G401.6 (cell line): ENCODE measurements around the gene NOS1AP.
A peak's percentile ranks its signal among the peaks of the same experiment; 100 is the strongest.

Source experiments
- FAIRE-seq: peaks from 2 replicates; lab custom pipeline; 2012; peaks lifted over from hg19 to GRCh38; lab: Jason Lieb, UNC

NOS1AP gene

DNA sequence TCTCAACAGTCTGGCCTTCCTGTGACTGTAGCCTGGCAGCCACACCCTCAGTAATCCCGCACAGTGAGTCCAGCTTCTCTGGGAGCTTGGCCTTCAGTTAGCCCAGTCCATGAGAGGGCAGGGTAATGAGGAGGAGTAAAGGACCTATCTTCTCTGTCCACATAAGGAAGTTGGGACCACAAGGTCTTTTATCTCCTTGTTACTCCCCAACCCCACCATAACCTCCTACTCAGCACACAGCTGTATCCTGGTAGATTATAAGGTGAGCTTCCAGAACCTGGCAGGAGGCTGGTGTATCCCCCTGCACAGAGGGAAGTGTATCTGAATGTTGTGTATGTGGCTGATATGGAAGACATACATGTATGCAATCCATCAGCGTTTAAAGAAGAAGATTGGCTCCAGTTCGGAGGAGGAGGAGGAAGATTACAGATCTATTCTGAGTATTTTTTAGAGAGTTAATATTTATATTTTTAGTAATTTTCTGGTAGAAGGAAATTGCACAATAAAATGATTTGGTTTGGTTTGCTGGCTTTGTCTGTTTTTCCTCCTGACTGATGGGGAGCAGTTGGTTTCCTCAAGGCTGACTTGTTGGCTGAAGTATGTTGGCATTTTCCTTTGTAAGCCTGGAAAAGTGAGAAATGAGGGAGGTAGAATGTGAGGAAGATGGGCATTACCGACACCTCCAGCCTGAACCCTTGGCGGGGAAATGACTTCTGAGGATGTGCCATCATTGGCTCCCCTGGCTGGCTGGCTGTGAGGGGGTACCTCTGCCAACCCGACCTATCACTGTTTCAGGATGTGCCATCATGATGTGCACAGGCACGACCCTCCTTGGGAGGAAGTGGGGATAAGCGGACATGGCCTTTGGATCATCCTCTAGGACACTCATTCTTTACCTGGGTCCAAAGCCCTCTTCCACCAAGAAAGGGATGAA lies 317.1 kb downstream of the NOS1AP start:
- FAIRE-seq, result no peak

DNA sequence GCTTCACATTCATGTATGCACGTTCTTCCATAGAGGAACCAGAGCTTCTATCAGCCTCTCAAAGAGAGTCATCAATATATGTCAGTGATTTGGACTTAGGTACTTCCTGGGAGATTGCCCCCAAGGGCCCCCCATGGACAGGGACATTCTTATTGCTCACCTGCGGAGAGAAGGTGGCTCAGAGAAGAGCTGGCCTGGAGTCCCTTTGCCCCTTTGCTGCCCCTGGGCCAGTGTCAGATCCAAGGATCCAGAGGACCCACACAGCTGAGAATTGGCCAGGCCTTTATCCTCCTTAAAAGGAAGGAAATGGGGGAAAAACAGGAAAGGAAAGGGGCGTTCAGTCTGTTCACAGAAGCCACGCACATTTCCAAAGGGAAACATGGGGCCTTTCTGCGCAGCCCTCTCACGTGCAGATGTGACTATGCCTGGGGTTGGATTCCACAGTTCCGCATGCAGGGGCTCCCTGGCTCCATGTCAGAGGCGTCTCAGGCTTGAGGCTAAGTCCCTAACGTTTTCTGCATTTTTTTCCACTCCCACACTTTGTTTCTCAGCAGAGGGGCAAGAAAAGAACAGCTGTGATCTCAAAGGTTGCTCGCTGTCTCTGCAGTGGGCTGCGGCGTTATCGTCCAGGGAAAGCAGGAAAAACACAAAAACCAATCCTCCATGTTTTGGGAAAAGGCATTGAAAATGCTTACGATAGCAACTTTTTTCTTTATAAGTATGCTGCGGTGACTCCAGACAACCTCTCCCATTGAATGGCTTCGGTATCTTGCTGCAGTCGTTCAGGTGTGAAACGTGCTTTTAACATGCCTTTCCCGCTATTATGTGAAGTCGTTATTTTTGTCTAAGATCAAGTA lies 318.0 kb downstream of the NOS1AP start:
- FAIRE-seq, result no peak

DNA sequence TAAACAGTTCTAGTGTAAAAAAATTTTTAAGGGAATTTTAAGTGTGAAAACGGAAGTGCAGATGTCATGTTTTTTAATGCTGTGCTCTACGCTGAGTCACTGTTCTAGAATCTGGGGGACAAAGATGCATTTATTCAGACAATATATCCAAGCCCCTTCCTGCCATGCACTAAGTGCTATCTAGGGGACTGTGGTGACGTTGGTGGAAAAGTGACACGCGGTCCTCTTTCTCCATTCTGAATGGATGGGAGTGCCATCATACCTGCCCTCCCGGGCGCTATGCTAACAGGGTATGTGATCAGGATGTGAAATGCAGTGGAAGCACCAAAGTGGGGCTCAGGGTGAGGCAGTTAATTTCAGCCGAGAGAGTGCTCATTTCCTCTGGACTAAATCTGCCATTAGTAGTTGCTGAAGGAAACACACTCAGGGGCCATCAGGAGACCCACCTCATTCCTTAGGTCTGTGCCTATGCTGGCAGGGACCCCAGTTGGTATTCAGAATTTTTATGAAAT lies 318.6 kb downstream of the NOS1AP start:
- FAIRE-seq, result no peak

DNA sequence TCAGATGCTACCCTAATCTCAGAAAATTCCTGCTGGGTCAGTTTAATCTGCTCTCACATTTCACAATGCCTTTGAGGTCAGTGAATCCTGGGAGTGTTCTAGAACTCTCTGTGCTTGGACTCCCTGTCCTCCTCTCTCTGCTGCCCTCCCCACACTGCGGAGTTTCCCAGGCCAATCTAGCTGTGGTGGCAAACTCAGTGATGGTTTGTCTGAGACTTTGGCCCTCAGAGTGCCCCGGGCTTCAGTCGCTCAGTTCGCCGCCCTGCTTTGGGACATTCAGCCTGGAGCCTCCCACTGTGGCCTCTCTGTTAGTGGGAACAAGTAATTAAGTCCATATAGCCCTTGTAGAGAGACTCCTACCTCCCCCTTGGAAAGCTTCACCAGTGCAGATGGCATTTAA lies 319.1 kb downstream of the NOS1AP start:
- no peak for FAIRE-seq

DNA sequence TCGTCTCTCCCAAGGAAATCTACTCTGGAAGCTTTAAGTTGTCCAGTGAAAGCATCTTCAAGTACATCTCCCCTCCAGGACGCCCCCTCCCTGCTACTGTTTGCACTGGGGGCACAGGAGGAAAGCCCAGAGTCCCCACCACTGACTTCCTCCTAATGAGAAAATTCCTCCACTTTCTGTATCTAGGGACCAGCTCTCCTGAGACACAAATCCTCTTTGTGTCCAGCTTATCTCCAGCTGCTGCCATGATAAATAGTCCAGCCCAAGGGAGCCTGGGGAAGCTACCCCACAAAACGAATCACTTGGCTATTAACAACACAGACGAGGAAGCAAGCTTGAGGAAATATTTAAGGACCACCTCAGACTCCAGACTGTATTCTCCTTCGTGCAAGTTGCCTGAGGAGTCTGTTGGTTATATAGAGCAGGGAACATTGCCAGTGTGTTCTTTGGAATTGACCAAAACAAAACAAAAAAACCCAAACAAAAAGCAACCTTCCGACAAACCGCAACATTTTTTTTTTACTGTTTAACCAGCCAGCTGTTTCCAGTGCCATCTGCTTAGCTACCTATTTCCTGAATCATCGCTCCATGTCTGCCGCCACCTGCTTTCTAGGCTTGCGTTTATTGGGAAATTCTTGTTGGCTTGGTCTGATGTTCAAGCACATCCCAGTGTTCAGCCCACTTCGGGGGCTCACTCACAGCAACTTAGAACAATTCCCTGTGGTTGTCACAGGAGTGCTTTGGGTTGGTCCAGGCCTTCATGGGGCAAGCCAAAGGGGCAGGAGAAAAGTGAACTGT lies 319.7 kb downstream of the NOS1AP start:
- FAIRE-seq, result no peak

DNA sequence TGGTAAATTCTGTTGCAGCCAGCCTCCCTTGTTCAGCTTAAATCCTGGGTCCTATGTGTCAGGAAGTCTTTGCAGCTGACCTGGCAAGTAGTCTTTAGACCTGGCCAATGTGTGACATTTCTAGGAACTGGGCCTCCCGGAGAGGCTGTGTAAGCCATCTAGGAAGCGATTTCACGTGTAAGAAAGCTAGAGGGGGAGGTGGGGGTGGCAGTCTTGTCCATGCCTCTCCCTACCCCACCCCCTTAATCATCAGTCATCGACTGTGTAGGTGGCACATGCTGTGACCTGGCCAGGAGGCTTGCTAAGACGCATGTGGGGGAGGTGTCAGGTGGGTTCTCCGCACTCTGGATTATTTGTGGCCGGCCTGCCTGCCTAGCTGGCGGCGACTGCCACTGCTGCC lies 320.5 kb downstream of the NOS1AP start:
- FAIRE-seq, result no peak

DNA sequence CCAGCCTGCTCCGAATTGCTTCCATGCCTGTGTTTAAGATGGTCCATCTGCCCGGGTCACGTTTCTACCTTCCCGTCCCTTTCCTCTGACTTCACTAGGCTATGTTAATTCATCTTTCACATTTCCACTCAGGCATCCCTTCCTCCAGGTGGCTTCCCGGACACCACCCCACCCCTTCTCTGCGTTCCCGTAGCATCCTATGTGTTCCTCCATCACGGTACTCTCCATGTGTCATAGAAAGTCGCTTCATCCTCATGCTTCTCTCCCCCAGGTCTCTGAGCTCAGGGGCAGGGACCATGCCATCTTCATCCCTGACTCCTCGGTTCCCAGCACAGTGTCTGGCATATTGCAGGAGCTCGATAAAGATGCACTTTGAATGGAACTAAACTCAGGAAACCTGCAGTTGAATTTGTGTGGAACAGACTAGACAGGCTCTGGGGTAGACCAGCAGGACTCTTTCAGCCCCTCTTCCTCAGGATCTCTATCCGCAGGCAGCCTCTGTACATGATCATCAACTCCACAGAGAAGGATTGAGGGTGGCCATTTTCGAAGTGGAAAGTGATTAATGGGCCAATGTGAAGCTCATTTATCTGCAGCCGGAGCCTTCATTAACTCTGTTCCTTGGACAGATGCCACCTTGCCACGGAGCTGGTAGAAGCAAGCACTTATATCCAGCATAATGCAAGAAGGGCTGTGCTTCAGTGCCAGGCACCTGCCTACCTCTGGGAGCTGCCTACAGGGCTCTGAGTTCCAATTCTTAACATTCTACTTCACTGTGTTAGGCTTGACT lies 321.1 kb downstream of the NOS1AP start:
- FAIRE-seq, result no peak

DNA sequence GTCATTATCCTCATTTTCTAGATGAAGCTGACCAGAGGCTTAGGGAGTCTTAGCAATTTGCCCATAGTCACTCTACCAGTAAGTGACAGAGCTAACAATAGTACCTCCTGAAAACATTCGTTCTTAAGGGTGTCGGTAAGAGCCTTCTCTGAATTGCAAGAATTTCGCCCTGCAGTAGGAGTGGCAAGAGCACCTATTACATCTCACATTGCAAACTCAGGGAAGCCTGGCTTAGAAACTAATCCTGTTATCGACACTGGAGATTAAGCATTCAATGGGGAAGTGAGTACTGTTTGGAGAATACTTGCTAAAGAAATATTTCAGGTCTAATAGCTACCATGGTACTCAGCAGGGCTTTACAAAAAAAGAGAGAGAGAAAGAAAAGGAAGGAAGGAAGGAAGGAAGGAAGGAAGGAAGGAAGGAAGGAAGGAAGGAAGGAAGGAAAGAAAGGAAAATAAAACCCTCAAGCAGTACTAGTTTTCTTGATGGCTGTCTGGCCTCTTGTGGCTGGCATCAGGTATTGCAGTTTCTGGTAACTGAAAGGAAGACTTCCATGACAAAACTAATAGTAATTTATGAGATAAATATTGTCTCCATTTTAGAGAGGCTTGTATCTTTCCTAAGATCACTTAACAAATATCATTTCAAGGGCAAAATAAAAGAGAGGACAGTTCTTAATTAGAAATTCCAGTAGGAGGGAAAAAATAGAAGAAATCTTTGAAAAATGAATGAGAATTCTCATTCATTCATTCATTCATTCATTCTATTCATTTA lies 322.5 kb downstream of the NOS1AP start:
- peak; percentile 78 for FAIRE-seq

DNA sequence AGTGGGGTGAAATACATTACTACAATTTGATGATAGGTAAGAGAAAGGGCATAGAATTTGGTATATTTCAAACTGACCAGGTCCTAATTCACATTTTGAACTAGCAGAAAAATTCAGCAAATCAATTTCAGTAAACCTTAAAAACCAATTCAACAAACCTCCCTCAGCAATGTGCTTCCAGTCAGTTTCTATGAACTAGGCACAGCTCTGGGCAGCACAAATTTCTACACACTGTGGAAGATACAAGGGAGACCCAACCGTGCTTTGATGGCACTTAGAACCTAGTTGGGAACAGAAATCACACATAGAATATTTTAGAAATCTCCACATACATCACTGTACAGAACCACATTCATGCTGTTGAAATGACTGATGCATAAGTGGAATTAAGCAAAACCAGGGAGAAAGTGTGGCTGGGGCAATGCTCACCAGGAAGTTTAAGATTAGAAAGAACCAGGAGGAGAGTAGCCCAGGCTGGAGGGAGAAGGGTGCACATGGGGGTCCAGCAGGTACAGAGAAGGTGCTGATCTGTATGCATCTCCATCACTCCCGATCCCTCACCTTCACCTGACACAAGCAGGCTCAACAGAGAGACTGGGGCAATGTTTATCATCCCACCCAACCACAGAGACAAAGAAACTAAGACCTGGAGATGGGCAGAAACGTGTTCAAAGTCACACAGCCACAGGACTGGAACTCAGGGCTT lies 326.9 kb downstream of the NOS1AP start:
- no peak for FAIRE-seq

DNA sequence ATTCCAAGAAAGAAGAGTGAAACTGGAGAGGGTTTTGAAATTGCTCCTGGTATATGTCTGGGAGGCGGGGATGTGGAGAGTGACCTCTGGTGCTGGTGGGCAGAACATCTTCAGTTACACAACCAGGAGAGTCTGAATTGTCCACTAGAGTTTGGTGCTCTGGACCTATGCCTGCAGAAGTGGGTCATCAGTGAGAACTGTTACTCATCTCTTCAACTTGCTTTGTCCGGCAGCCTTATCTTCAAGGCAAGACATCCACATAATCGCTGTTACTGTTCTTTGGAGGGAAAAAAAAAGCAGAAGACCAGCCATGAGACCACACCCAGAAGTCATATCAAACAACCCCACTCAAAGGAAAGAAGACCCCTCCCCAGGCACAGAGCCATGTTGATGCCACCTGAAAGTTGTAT lies 327.6 kb downstream of the NOS1AP start:
- no peak for FAIRE-seq

DNA sequence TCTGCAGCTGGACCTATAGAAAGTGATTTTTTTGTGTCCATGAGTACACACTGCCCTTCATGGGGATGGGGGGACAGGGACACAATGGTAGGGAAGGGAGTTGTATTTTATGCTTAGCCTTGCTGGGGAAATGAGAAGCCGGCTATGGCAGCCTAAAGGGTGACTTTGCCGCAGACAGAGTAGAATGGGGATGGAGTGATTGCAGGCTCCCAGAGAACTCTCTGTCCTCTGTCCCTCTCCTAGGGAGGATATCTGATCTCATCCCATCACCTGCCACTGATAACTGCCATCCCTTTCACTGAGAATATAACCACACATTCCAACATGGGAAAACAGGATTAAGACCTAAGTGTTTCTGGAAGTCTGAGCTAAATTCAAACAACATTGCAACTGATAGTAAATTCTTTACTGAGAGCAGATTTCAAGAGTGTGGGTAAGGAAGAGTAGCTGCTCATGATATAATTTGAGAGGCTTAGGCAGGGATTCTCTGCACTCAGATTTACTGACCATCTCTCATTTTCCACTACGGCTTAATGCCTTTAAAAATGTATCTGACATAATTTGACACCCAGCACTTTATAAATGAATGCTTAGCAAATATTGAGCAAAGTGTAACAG lies 328.6 kb downstream of the NOS1AP start:
- FAIRE-seq, result no peak

DNA sequence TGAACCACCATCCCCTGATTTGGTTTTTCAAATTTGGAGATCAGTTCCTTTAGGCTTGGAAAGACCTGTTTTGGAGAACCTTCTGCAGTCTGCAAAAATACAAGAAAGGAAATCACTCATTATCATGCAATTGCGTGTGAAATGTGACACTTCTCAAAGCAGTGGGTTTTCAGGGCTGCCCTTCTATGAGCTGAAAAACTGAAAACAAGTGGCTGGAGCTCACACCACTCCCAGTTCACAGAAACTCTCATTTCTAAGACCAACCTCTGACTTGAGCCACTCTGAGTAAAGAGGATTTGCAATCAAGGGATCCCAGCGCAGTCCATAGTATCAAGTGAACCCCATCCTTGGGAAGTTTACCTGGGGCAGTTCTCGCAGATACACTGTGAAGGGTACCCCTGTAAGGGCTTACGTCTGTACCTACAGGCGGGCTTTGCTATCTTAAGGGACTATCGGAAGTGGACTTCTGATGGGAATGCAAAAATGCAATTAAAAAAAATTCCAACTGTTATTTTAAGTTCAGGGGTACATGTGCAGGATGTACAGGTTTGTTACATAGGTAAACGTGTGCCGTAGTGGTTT lies 329.6 kb downstream of the NOS1AP start:
- no peak for FAIRE-seq

DNA sequence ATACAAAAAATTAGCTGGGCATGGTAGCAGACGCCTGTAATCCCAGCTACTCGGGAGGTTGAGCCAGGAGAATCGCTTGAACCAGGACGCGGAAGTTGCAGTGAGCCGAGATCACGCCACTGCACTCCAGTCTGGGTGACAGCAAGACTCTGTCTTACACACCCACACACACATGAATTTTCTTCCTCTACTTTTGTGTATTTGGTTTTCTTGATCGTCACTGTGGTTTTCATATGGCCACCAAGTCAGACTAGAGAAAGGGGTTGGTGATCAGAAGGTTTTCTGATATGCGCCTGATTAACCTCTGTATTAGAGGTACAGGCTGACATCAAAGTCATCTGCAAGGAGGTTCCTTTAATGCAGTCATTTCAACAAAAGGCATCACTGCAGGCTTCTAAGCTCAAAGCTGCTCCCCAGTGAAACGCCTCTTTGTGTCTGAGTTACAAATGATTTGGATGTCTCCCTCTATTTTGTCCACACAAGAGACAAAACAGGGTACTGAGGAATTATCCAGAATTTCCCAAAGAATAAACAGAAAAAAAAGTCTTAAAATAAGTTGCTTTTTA lies 331.4 kb downstream of the NOS1AP start:
- no peak for FAIRE-seq

DNA sequence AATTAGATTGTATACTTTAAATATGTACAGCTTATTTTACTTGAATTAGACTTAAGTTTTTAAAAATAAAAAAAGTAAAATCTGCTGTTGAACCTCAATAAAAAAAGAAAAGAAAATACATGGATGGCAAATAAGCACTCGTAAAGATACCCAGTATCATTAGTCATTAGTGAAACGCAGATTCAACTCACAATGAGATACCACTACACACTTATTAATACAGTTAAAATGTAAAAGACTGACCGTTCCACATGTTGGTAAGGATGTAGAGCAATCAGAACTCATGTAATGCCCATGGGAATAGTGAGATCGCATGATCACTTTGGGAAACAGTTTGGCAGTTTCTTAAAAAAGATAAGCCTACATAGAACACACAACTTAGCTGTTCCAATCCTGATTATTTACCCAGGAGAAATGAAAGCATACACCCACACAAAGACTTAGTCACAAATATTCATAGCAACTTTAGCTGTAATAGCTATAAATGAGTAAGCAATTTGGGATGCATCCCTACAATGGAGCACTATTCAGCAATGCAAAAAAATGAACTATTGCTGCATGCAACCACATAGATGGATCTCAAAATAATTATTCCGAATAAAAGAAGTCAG lies 335.2 kb downstream of the NOS1AP start:
- no peak for FAIRE-seq

DNA sequence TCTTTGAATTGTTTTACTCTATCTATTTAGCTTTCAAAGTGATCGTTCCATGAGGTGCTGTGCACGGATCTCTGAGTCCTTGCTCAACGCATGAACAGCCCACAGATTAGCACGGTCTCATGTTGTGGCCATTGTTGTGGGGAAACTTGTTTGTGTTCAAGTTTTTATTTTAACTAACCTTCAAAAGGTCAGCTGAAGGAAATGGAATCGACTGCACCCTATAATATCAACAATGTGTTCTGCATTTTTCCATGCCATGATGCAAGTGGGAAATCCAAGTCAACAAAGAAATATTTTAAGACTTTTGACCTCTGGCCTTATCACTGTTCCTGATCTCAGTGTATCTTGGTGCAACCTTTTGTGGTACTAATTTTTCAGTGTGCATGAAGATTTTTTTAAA lies 336.3 kb downstream of the NOS1AP start:
- FAIRE-seq, result no peak

DNA sequence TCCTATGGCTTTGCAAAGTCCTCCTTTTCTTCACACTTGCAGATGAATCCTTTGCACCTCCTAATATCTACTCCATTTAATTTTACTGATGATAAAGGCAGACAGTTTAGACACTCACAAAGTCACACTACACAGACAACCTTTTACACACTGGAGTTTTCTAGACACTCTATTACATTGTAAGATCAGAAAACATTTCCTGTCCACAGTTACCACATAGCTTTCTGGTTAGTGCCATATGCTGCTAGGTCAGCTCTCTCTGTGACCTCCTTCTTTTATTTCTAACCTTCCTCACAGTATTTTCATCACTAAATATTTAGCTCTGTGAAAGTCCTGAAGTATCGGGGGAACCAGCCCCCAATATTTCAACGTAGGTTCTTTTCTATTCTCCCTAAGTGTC lies 337.3 kb downstream of the NOS1AP start:
- FAIRE-seq, result no peak

DNA sequence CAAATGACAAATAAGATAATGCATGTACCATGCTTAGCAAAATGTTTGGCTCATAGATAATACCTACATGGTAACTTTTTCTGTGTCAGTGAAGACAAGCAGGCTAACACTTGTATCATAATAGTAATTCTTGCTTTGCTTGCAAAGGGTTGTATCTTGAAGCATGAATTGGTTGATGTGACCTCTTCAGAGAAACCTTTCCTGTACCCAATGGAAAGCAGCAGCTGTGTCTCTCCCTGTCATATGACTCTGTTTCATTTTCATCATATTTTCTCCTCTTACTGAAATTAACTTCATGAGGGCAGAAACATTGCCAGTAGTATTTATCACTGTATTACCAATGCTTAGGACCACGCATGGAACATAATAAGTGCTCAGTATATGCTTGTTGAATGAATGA lies 338.0 kb downstream of the NOS1AP start:
- FAIRE-seq, result no peak

DNA sequence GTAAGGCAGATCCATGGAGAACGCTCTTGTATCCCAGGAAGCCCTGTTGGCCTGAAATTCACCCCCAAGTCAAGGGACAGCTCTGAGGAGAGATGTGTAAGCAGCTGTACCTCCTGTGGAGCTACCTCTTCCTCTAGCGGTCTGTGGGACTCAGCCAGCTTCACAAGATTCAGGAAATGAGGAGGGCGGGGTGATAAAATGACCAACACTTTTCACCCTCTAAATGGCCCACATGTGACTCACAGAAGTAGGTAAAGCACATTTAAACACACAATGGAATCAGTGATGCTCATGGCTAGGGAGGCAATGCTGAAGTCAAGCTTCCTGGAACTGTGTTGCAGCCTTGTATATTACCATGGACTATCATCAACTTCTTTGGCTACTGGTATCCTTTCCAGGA lies 342.5 kb downstream of the NOS1AP start, which contains the start of gene SH2D1B:
SH2D1B (minus strand) TSS at position 135 of the 400 bp plus-strand sequence; CDS start at position 15, 120 bp downstream.
- no peak for FAIRE-seq
